Measurements from ENCODE around the gene OSBP2.
"Not testable (repeated sequence)": the region's sequence is repeated elsewhere in the genome, so short reads cannot be mapped to it uniquely, and the experiment has no call there.

Gene OSBP2

DNA sequence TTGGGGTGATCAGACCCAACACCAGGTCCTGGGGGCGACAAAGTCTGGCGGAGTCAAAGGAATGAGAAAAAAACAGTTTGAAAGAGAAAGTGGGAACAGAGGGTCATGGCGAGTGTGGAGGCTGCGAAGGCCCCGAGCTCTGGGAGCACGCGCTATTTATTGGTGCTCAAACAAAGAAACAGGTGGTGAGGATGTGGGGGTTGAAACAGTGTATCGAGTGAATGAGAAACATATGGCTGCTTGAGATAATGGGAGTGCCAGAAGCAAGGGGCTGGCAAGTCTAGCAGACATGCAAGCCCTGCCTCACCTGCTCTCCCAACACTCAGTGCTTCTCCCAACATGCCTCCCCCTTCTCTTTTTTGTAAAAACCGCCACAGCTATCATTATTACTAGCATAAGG, 19.2 kb upstream of the OSBP2 start:
- POLR2A ChIA-PET: no interaction called here
- TF ChIP-seq, protein P1, sequence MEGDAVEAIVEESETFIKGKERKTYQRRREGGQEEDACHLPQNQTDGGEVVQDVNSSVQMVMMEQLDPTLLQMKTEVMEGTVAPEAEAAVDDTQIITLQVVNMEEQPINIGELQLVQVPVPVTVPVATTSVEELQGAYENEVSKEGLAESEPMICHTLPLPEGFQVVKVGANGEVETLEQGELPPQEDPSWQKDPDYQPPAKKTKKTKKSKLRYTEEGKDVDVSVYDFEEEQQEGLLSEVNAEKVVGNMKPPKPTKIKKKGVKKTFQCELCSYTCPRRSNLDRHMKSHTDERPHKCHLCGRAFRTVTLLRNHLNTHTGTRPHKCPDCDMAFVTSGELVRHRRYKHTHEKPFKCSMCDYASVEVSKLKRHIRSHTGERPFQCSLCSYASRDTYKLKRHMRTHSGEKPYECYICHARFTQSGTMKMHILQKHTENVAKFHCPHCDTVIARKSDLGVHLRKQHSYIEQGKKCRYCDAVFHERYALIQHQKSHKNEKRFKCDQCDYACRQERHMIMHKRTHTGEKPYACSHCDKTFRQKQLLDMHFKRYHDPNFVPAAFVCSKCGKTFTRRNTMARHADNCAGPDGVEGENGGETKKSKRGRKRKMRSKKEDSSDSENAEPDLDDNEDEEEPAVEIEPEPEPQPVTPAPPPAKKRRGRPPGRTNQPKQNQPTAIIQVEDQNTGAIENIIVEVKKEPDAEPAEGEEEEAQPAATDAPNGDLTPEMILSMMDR (IDR thresholded peaks at IDR 0.05; ENCODE audit: control extremely low read depth, extremely low read depth, low read depth, missing control alignments): no peak
- CTCF ChIA-PET: interaction anchor here (1.0 kb wide), 1 partner anchor 8 kb away, joined by 3 read pairs; the partner anchor contains the start of gene DUSP18
- no peak for DNase-seq (ENCODE audit: extremely low spot score)

- DNase-seq (ENCODE audit: extremely low spot score); CTCF ChIA-PET; POLR2A ChIA-PET: not testable (repeated sequence)
Observed at GRCh38 chr22:30676565-30676964, 18.1 kb upstream of the OSBP2 start.

- POLR2A ChIA-PET; DNase-seq (ENCODE audit: extremely low spot score): not testable (repeated sequence)
- CTCF ChIA-PET: interaction anchor here (0.7 to 1.7 kb wide), 4 partner anchors 13 to 75 kb away, joined by 3 to 4 read pairs (median 3); no protein-coding TSS in a partner anchor
Observed at GRCh38 chr22:30679895-30680690, 14.6 kb upstream of the OSBP2 start.

GRCh38 chr22:30680991-30681770, 13.5 kb upstream of the OSBP2 start:
- ChIA-PET CTCF (interaction anchor here (0.7 to 1.7 kb wide), 3 partner anchors 12 to 74 kb away, joined by 3 to 4 read pairs (median 3); partner anchors contain the start of gene TCN2), POLR2A (no interaction called here)
- TF ChIP-seq, protein P1 (IDR thresholded peaks at IDR 0.05; ENCODE audit: control extremely low read depth, extremely low read depth, low read depth, missing control alignments): no peak
- no peak for DNase-seq (ENCODE audit: extremely low spot score)

DNA sequence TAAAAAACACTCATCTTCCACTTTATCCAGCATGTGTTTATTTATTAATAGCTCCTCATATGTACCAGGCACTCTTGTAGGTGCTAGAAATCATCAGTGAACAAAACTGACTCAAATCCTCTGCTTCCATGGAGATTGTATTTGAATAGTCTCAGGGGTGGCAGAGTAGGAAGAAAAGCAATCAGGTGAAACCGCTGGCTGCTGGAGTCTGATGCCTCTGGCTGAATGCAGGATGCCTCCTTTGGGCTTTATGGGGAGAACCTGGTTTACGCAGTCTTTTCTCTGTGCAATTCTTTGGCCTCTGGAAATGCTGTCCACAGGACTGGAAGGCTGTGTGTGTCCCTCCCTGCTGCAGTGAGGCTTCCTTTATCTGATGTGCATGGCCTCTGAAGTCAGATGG, 12.8 kb upstream of the OSBP2 start:
- DNase-seq (ENCODE audit: extremely low spot score): no peak
- ChIA-PET POLR2A (no interaction called here), CTCF (interaction anchor here (1.4 to 1.7 kb wide), 2 partner anchors 11 to 74 kb away, joined by 3 to 4 read pairs; partner anchors contain the start of gene TCN2)
- TF ChIP-seq, protein P1 (IDR thresholded peaks at IDR 0.05; ENCODE audit: control extremely low read depth, extremely low read depth, low read depth, missing control alignments): no peak

GRCh38 chr22:30685178-30685577, 9.5 kb upstream of the OSBP2 start:
- TF ChIP-seq, protein P1 (IDR thresholded peaks at IDR 0.05; ENCODE audit: control extremely low read depth, extremely low read depth, low read depth, missing control alignments): no peak
- ChIA-PET CTCF (no interaction called here), POLR2A (no interaction called here)
- DNase-seq (ENCODE audit: extremely low spot score): no peak

DNA sequence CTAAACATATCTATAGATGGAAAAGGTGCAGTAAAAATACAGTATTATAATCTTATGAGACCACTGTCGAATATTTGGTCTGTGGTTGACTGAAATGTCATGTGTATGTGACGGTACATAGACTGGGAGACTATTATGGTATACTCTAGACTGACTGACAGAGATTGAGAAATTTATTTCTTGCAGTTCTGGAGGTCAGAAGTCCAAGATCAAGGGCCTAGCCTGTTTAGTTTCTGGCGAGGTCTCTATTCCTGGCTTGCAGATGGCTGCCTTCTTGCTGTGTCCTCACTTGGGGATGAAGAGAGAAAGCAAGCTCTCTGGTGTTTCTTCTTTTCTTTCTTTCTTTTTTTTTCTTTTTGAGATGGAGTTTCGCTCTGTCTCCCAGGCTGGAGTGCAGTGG, 7.3 kb upstream of the OSBP2 start:
- no peak for DNase-seq (ENCODE audit: extremely low spot score)
- TF ChIP-seq, protein P1 (IDR thresholded peaks at IDR 0.05; ENCODE audit: control extremely low read depth, extremely low read depth, low read depth, missing control alignments): no peak
- ChIA-PET CTCF (no interaction called here), POLR2A (no interaction called here)

All from GM10248 (cell line).